HepG2 (cell line): ENCODE measurements around the gene OTOP3. TPM values are rescaled to one million over a fixed set of nuclear protein-coding genes. Genes with fewer than 3 reads are reported as not detected.

Source experiments
- GABPA ChIP-seq, 2 experiments: IDR thresholded peaks; 2 replicates each; pipeline ENCODE4 v1.6.1; 2011 to 2016; ENCODE audit warnings: low read depth in 2 of 2, low read length in 1 of 2, missing biosample characterization in 1 of 2, missing genetic modification characterization in 1 of 2
- GLI4 ChIP-seq: sonication (generic); formaldehyde crosslinking; IDR thresholded peaks from 2 replicates; pipeline ENCODE4 v1.5.1; 2020; ENCODE audit warnings: missing genetic modification reagents, mild to moderate bottlenecking, moderate library complexity, borderline replicate concordance
- RFXAP ChIP-seq: sonication (generic); formaldehyde crosslinking; IDR thresholded peaks from 2 replicates; pipeline ENCODE4 v1.4.0; 2020; ENCODE audit warnings: missing genetic modification reagents, borderline replicate concordance
- SP4 ChIP-seq: sonication (generic); formaldehyde crosslinking; IDR thresholded peaks from 2 replicates; pipeline ENCODE4 v1.8.1; 2023; ENCODE audit warnings: mild to moderate bottlenecking, missing genetic modification reagents
- ZIK1 ChIP-seq: sonication (generic); formaldehyde crosslinking; IDR thresholded peaks from 2 replicates; pipeline ENCODE4 v1.5.0; 2020; ENCODE audit warnings: mild to moderate bottlenecking, low read depth, missing genetic modification reagents, borderline replicate concordance
- ZNF274 ChIP-seq: sonication (generic); formaldehyde crosslinking; IDR thresholded peaks from 2 replicates; pipeline ENCODE4 v1.5.1; 2020; ENCODE audit warnings: mild to moderate bottlenecking, missing genetic modification reagents
- ZNF468 ChIP-seq: sonication (generic); formaldehyde crosslinking; IDR thresholded peaks from 2 replicates; pipeline ENCODE4 v1.8.0; 2022; ENCODE audit warnings: mild to moderate bottlenecking, moderate library complexity, missing genetic modification reagents
- ZNF619 ChIP-seq: sonication (generic); formaldehyde crosslinking; IDR thresholded peaks from 2 replicates; pipeline ENCODE4 v1.4.0; 2020; ENCODE audit warnings: mild to moderate bottlenecking, missing genetic modification reagents
- ZNF660 ChIP-seq: sonication (generic); formaldehyde crosslinking; IDR thresholded peaks from 2 replicates; pipeline ENCODE4 v1.5.1; 2020; ENCODE audit warnings: mild to moderate bottlenecking, low read depth, missing genetic modification reagents, borderline replicate concordance
- ZNF788 ChIP-seq: sonication (generic); formaldehyde crosslinking; IDR thresholded peaks from 2 replicates; pipeline ENCODE4 v1.5.0; 2020; ENCODE audit warnings: mild to moderate bottlenecking, missing genetic modification reagents, borderline replicate concordance
- polyA plus RNA-seq, 8 experiments: library from polyadenylated mRNA; depleted of rRNA in 3 of 8; stranded (reverse) in 7 of 8; unstranded in 1 of 8; fragments of >200 nt; fragmentation: Illumina TruSeq in 4 of 8; extraction: Trizol in 4 of 8; gene quantifications; 2 replicates each; pipeline versions ENCODE4 v1.2.1 to v1.2.3, GENCODE V29; 2011 to 2016; ENCODE audit warnings: low read depth in 4 of 8, missing spikeins in 1 of 8, mixed read lengths in 1 of 8; ENCODE audit not compliant: insufficient read depth in 1 of 8
- total RNA-seq, 5 experiments: library from RNA; depleted of rRNA; stranded (reverse); fragments of >200 nt; fragmentation: Illumina TruSeq; extraction: Trizol; gene quantifications; 2 replicates each; pipeline ENCODE4 v1.2.3, GENCODE V29; 2016; ENCODE audit warnings: low read depth in 1 of 5
- TF ChIP-seq, protein P1 (sequence below): IDR thresholded peaks from 2 replicates; pipeline ENCODE4 v1.6.1; 2016
- TF ChIP-seq, protein P2 (sequence below): IDR thresholded peaks from 2 replicates; pipeline ENCODE4 v1.6.1; 2016; ENCODE audit warnings: low read depth, control low read depth
- TF ChIP-seq, protein P3 (sequence below): sonication (generic); formaldehyde crosslinking; IDR thresholded peaks from 2 replicates; pipeline ENCODE4 v1.4.0; 2020; ENCODE audit warnings: mild to moderate bottlenecking, missing genetic modification reagents, borderline replicate concordance
- TF ChIP-seq, protein P4 (sequence below): IDR thresholded peaks from 2 replicates; pipeline ENCODE4 v1.6.1; 2016; ENCODE audit warnings: missing biosample characterization, missing genetic modification reagents, low read depth
- TF ChIP-seq, protein P5 (sequence below): sonication (generic); formaldehyde crosslinking; IDR thresholded peaks from 2 replicates; pipeline ENCODE4 v1.8.0; 2023; ENCODE audit warnings: mild to moderate bottlenecking, missing genetic modification reagents
- TF ChIP-seq, protein P6 (sequence below): sonication (generic); formaldehyde crosslinking; IDR thresholded peaks from 2 replicates; pipeline ENCODE4 v1.8.1; 2023; ENCODE audit warnings: mild to moderate bottlenecking, inconsistent platforms, moderate library complexity, missing genetic modification reagents, borderline replicate concordance

The OTOP3 gene
- total and polyA plus RNA-seq, 2 of the 13 experiments (the other 11 are each of a cell fraction or from before 2014, with no cell fraction given), result not detected

DNA sequence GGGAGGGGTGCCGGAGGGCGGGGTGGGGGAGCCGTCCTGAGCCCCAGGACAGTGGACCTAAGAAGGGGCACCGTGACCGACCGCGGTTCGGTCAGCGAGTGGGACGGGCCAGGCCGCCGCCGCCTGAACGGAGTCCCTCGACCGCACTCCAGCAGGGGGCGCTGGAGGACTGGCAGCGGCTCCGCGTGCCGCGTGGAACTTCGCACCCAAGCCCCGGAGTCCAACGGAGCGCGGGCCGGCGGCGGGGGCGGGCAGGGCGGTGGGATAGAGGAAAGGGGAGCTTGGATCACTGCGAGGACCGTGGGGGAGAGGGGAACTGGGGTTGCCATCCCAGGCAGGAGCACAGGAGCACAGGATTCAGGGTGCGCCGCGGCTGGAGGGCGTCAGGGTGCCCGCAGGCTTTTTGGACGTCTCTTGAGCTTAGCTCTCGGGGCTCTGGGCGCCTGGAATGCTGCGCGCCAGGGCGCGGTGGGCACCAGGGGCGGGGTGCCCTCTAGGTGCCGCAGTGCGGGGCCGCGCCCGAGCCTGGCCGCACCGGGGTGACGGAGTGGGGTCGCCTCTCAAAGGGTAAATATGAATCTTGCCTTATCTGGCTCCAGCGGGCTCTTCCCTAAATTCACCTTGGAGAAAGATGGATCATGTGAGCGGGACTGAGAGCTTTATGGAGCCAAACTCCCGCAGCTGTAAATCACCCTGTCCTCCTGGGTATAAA is 12.0 kb upstream of the OTOP3 start (continued):
- TF ChIP-seq, protein P1, sequence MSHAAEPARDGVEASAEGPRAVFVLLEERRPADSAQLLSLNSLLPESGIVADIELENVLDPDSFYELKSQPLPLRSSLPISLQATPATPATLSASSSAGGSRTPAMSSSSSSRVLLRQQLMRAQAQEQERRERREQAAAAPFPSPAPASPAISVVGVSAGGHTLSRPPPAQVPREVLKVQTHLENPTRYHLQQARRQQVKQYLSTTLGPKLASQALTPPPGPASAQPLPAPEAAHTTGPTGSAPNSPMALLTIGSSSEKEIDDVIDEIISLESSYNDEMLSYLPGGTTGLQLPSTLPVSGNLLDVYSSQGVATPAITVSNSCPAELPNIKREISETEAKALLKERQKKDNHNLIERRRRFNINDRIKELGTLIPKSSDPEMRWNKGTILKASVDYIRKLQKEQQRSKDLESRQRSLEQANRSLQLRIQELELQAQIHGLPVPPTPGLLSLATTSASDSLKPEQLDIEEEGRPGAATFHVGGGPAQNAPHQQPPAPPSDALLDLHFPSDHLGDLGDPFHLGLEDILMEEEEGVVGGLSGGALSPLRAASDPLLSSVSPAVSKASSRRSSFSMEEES (CRISPR knock-in tag), result 0 out of 2 replicates have a peak, but pooled peaks have one; percentile 51
- TF ChIP-seq ZNF660 (CRISPR knock-in tag) (no peak), GABPA (IDR thresholded peaks at IDR 0.05; ENCODE audit: low read depth, low read length) (no peak), GABPA (CRISPR knock-in tag; IDR thresholded peaks at IDR 0.05; ENCODE audit: low read depth) (no peak), ZNF788 (peak; percentile 73; the same call in 1 of the 2 replicates), ZNF468 (CRISPR knock-in tag) (no peak), GLI4 (CRISPR knock-in tag) (no peak; the same call in 1 of the 2 replicates), RFXAP (CRISPR knock-in tag) (no peak), ZNF274 (CRISPR knock-in tag) (peak; percentile 81; the same call in 1 of the 2 replicates), ZIK1 (CRISPR knock-in tag) (0 out of 2 replicates have a peak, but pooled peaks have one; percentile 28), SP4 (CRISPR knock-in tag) (no peak), ZNF619 (CRISPR knock-in tag) (no peak)
- TF ChIP-seq, protein P2, sequence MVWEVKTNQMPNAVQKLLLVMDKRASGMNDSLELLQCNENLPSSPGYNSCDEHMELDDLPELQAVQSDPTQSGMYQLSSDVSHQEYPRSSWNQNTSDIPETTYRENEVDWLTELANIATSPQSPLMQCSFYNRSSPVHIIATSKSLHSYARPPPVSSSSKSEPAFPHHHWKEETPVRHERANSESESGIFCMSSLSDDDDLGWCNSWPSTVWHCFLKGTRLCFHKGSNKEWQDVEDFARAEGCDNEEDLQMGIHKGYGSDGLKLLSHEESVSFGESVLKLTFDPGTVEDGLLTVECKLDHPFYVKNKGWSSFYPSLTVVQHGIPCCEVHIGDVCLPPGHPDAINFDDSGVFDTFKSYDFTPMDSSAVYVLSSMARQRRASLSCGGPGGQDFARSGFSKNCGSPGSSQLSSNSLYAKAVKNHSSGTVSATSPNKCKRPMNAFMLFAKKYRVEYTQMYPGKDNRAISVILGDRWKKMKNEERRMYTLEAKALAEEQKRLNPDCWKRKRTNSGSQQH (CRISPR knock-in tag), result peak; percentile 54; the same call in 1 of the 2 replicates
- TF ChIP-seq, protein P3, sequence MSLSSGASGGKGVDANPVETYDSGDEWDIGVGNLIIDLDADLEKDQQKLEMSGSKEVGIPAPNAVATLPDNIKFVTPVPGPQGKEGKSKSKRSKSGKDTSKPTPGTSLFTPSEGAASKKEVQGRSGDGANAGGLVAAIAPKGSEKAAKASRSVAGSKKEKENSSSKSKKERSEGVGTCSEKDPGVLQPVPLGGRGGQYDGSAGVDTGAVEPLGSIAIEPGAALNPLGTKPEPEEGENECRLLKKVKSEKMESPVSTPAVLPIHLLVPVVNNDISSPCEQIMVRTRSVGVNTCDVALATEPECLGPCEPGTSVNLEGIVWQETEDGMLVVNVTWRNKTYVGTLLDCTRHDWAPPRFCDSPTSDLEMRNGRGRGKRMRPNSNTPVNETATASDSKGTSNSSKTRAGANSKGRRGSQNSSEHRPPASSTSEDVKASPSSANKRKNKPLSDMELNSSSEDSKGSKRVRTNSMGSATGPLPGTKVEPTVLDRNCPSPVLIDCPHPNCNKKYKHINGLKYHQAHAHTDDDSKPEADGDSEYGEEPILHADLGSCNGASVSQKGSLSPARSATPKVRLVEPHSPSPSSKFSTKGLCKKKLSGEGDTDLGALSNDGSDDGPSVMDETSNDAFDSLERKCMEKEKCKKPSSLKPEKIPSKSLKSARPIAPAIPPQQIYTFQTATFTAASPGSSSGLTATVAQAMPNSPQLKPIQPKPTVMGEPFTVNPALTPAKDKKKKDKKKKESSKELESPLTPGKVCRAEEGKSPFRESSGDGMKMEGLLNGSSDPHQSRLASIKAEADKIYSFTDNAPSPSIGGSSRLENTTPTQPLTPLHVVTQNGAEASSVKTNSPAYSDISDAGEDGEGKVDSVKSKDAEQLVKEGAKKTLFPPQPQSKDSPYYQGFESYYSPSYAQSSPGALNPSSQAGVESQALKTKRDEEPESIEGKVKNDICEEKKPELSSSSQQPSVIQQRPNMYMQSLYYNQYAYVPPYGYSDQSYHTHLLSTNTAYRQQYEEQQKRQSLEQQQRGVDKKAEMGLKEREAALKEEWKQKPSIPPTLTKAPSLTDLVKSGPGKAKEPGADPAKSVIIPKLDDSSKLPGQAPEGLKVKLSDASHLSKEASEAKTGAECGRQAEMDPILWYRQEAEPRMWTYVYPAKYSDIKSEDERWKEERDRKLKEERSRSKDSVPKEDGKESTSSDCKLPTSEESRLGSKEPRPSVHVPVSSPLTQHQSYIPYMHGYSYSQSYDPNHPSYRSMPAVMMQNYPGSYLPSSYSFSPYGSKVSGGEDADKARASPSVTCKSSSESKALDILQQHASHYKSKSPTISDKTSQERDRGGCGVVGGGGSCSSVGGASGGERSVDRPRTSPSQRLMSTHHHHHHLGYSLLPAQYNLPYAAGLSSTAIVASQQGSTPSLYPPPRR (CRISPR knock-in tag), result no peak
- TF ChIP-seq, protein P4, sequence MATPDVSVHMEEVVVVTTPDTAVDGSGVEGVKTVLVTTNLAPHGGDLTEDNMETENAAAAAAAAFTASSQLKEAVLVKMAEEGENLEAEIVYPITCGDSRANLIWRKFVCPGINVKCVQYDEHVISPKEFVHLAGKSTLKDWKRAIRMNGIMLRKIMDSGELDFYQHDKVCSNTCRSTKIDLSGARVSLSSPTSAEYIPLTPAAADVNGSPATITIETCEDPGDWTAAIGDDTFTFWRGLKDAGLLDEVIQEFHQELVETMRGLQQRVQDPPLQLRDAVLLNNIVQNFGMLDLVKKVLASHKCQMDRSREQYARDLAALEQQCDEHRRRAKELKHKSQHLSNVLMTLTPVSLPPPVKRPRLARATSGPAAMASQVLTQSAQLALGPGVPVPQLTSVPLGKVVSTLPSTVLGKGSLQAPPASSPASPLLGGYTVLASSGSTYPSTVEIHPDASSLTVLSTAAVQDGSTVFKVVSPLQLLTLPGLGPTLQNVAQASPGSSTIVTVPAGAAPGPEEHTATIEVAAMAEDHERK (CRISPR knock-in tag), result no peak
- TF ChIP-seq, protein P5, sequence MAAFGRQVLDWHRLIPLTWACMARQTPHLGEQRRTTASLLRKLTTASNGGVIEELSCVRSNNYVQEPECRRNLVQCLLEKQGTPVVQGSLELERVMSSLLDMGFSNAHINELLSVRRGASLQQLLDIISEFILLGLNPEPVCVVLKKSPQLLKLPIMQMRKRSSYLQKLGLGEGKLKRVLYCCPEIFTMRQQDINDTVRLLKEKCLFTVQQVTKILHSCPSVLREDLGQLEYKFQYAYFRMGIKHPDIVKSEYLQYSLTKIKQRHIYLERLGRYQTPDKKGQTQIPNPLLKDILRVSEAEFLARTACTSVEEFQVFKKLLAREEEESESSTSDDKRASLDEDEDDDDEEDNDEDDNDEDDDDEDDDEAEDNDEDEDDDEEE, result no peak
- TF ChIP-seq, protein P6, sequence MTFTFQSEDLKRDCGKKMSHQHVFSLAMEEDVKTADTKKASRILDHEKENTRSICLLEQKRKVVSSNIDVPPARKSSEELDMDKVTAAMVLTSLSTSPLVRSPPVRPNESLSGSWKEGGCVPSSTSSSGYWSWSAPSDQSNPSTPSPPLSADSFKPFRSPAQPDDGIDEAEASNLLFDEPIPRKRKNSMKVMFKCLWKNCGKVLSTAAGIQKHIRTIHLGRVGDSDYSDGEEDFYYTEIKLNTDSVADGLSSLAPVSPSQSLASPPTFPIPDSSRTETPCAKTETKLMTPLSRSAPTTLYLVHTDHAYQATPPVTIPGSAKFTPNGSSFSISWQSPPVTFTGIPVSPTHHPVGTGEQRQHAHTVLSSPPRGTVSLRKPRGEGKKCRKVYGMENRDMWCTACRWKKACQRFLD (CRISPR knock-in tag), result no peak
